AG04450 (cell line): ENCODE results near the gene ANKK1. TPM values are rescaled to one million over a fixed set of nuclear protein-coding genes. Genes with fewer than 3 reads are reported as not detected.

ENCODE experiments used
- CTCF ChIA-PET: fragments of 300-600, 350-600 bp; formaldehyde crosslinking; extraction: SDS; loops from one replicate; lab custom pipeline; 2022; ENCODE audit warnings: antibody characterized with exemption, inconsistent platforms; lab: Charles Lee
- POLR2A ChIA-PET: fragments of 350-600 bp; formaldehyde crosslinking; extraction: SDS; loops from one replicate; lab custom pipeline; 2021; ENCODE audit warnings: antibody characterized with exemption, inconsistent platforms; lab: Yijun Ruan, JAX
- DNase-seq: peaks from one replicate; pipeline ENCODE4 v3.0.0-alpha.2; 2011; ENCODE audit warnings: low read depth, low spot score
- H3K27ac ChIP-seq: one replicate; pipeline ENCODE4 v1.5.1; 2012; ENCODE audit warnings: low read depth, low read length, control low read depth
- H3K27me3 ChIP-seq: one replicate; pipeline ENCODE4 v1.6.0; 2012; ENCODE audit warnings: low read length; ENCODE audit not compliant: control insufficient read depth, insufficient read depth
- H3K4me3 ChIP-seq: 2 replicates; pipeline ENCODE4 v1.5.1; 2011; ENCODE audit warnings: mild to moderate bottlenecking, low read depth, low read length, control low read depth
- H3K9me3 ChIP-seq: 2 replicates; pipeline ENCODE4 v1.5.1; 2012; ENCODE audit warnings: low read length; ENCODE audit not compliant: control insufficient read depth, insufficient read depth
- CTCF ChIP-seq: IDR thresholded peaks from 2 replicates; pipeline ENCODE4 v1.5.1; 2011; ENCODE audit warnings: low read depth, low read length, control low read depth, inconsistent platforms
- polyA plus RNA-seq: library from polyadenylated mRNA; depleted of rRNA; stranded (reverse); fragments of >200 nt; gene quantifications from 2 replicates; pipeline ENCODE4 v1.2.3, GENCODE V29; 2011

ANKK1 gene
- polyA plus RNA-seq, 1 experiment: not detected

DNA sequence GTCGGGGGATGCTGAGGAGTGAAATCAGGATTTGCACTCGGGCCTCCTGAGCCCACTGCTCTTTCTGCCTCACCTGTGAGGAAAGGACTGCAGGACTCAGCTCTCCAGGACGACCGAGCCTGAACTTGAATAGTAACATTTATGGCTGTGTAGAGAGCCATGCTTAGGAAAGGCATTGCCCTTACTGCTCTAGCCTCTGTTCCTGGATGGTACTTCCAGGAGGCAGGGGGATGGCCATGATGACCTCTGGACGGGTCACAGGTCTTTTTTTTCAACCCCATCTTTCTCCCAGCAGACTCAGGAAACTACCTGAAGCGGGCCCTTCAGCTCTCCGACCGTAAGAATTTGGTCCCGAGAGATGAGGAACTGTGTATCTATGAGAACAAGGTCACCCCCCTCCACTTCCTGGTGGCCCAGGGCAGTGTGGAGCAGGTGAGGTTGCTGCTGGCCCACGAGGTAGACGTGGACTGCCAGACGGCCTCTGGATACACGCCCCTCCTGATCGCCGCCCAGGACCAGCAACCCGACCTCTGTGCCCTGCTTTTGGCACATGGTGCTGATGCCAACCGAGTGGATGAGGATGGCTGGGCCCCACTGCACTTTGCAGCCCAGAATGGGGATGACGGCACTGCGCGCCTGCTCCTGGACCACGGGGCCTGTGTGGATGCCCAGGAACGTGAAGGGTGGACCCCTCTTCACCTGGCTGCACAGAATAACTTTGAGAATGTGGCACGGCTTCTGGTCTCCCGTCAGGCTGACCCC, 11.3 kb downstream of the ANKK1 start:
- Histone ChIP-seq H3K9me3 (no peaks in the 10 kb centered on the region; the same call in 1 of the 2 replicates), H3K27ac (no peak overlapping the region), H3K27me3 (peaks cover 22% of the 10 kb centered on the region), H3K4me3 (no peak overlapping the region)
- ChIA-PET POLR2A (no interaction called here), CTCF (no interaction called here)
- DNase-seq: no peak
- no peak for TF ChIP-seq CTCF

GRCh38 chr11:113400631-113401230, 13.2 kb downstream of the ANKK1 start:
- H3K9me3 ChIP-seq: no peaks in the 10 kb centered on the region; the same call in 1 of the 2 replicates
- CTCF ChIA-PET: no interaction called here
- H3K4me3 ChIP-seq: no peak overlapping the region
- no peak for DNase-seq
- peaks cover 15% of the 10 kb centered on the region for H3K27me3 ChIP-seq
- no peak for TF ChIP-seq CTCF
- no peak overlapping the region for H3K27ac ChIP-seq
- POLR2A ChIA-PET: no interaction called here

DNA sequence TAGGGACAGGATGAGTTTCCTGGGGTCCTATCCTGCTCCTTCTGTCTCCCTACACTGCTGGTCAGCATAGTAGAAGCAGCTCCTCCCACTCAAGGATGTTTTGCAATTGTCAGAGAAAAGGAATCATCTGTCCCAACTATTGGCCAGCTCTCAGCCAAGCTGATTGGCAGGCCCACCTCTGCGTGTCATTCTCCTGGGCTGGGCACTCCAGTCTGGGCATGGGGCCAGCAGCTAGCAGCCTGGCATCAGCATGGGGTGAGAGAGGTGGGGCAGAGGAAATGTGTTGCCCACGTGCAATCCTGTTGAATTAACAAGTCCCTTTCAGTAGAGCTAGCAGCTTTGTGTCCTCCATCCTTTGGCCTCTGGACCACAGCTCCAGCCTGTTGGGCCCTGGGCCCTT, 14.1 kb downstream of the ANKK1 start:
- Histone ChIP-seq H3K9me3 (no peaks in the 10 kb centered on the region; the same call in 1 of the 2 replicates), H3K27me3 (peaks cover 14% of the 10 kb centered on the region), H3K4me3 (no peak overlapping the region), H3K27ac (no peak overlapping the region)
- POLR2A ChIA-PET: no interaction called here
- CTCF ChIA-PET: no interaction called here
- TF ChIP-seq CTCF: no peak
- DNase-seq: no peak

DNA sequence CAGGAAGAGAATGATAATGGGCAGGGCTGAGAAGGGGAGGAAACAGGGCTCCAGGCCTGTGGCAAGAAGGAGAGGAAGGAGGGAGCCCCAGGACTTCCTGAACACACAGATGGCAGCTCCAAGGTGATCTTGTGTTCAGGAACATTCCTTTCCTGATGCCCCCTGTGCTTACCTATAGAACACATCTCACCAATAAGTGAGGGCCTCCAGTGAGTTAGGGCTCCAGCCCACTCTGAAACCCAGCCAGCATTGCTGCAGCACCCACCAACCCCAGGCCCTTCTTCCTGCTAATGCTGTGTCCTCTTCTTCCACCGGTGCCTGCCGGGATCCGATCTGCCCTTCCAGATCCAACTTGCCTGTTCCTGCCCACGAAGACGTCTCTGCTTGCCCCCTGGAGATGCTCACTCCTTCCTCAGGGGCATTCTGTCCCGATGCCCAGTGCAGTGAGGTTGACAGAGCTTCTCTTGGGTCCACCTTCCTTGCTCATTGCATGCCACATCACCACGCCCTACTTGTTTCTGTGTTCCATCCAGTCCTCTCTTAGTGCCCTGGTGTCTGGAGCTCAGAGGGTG, 17.4 kb downstream of the ANKK1 start:
- Histone ChIP-seq H3K9me3 (no peaks in the 10 kb centered on the region; the same call in 1 of the 2 replicates), H3K27me3 (peaks cover 13% of the 10 kb centered on the region), H3K4me3 (no peak overlapping the region), H3K27ac (no peak overlapping the region)
- POLR2A ChIA-PET: no interaction called here
- no peak for TF ChIP-seq CTCF
- CTCF ChIA-PET: no interaction called here
- DNase-seq: no peak
